Measurements from ENCODE around the gene ALDOC. TPM values are rescaled to one million over a fixed set of nuclear protein-coding genes. Genes with fewer than 3 reads are reported as not detected.

ALDOC gene
- total and polyA plus RNA-seq, 2 of the 13 experiments (the other 11 are each of a cell fraction or from before 2014, with no cell fraction given): 15.4 to 60.9 TPM

DNA sequence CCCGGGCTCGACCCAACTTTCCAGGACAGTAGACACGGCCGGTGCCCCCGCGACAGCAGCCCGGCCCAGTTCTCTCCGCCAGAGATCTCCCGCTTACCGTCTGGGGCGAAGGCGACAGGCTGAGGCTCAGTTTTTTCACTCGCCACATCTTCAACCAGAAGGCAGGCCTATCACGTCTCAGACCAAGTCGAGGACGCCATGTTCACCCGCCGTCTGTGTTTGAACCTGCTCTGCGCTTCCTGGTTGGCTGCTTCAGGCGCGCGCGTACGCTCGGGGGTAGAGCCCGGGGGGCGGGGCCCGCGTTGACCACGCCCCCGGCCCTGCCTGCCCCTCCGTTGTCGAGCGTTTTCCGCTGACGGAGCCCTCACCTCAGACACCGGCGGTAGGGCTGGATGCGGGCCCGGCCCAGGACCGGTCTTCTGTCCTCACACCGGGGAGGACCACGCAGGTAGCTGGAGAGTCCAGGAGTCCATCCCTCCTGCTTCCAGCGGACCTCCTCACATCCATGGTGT is 22.2 kb upstream of the ALDOC start, which contains the start of gene SPAG5 (continued):
- TF ChIP-seq, protein P1, sequence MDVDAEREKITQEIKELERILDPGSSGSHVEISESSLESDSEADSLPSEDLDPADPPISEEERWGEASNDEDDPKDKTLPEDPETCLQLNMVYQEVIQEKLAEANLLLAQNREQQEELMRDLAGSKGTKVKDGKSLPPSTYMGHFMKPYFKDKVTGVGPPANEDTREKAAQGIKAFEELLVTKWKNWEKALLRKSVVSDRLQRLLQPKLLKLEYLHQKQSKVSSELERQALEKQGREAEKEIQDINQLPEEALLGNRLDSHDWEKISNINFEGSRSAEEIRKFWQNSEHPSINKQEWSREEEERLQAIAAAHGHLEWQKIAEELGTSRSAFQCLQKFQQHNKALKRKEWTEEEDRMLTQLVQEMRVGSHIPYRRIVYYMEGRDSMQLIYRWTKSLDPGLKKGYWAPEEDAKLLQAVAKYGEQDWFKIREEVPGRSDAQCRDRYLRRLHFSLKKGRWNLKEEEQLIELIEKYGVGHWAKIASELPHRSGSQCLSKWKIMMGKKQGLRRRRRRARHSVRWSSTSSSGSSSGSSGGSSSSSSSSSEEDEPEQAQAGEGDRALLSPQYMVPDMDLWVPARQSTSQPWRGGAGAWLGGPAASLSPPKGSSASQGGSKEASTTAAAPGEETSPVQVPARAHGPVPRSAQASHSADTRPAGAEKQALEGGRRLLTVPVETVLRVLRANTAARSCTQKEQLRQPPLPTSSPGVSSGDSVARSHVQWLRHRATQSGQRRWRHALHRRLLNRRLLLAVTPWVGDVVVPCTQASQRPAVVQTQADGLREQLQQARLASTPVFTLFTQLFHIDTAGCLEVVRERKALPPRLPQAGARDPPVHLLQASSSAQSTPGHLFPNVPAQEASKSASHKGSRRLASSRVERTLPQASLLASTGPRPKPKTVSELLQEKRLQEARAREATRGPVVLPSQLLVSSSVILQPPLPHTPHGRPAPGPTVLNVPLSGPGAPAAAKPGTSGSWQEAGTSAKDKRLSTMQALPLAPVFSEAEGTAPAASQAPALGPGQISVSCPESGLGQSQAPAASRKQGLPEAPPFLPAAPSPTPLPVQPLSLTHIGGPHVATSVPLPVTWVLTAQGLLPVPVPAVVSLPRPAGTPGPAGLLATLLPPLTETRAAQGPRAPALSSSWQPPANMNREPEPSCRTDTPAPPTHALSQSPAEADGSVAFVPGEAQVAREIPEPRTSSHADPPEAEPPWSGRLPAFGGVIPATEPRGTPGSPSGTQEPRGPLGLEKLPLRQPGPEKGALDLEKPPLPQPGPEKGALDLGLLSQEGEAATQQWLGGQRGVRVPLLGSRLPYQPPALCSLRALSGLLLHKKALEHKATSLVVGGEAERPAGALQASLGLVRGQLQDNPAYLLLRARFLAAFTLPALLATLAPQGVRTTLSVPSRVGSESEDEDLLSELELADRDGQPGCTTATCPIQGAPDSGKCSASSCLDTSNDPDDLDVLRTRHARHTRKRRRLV (CRISPR knock-in tag; IDR thresholded peaks at IDR 0.05): no peak
- TF ChIP-seq HIVEP1 (CRISPR knock-in tag; IDR thresholded peaks at IDR 0.05): peak; percentile 49
- TF ChIP-seq NFATC3 (CRISPR knock-in tag; IDR thresholded peaks at IDR 0.05): no peak
- TF ChIP-seq KAT8 (CRISPR knock-in tag; IDR thresholded peaks at IDR 0.05): peak; percentile 18; the same call in 1 of the 2 replicates
- no peak for TF ChIP-seq DNMT3B (CRISPR knock-in tag; conservative IDR thresholded peaks at IDR 0.05)
- no peak for TF ChIP-seq NKX3-1 (CRISPR knock-in tag; IDR thresholded peaks at IDR 0.05)
- no peak for TF ChIP-seq ZNF34 (CRISPR knock-in tag; IDR thresholded peaks at IDR 0.05; ENCODE audit: borderline replicate concordance)
- TF ChIP-seq, protein P2, sequence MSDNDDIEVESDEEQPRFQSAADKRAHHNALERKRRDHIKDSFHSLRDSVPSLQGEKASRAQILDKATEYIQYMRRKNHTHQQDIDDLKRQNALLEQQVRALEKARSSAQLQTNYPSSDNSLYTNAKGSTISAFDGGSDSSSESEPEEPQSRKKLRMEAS (IDR thresholded peaks at IDR 0.05): 0 out of 2 replicates have a peak, but pooled peaks have one; percentile 34
- TF ChIP-seq ZNF75D (CRISPR knock-in tag; IDR thresholded peaks at IDR 0.05; ENCODE audit: borderline replicate concordance): no peak
- TF ChIP-seq, protein P3, sequence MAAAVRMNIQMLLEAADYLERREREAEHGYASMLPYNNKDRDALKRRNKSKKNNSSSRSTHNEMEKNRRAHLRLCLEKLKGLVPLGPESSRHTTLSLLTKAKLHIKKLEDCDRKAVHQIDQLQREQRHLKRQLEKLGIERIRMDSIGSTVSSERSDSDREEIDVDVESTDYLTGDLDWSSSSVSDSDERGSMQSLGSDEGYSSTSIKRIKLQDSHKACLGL (CRISPR knock-in tag; IDR thresholded peaks at IDR 0.05): peak; percentile 61; the same call in 1 of the 2 replicates
- 0 out of 2 replicates have a peak, but pooled peaks have one; percentile 36 for TF ChIP-seq SKIL (CRISPR knock-in tag; IDR thresholded peaks at IDR 0.05; ENCODE audit: borderline replicate concordance)
- TF ChIP-seq JUND (CRISPR knock-in tag; IDR thresholded peaks at IDR 0.05): no peak
- TF ChIP-seq ZMYM3 (CRISPR knock-in tag; IDR thresholded peaks at IDR 0.05): 0 out of 2 replicates have a peak, but pooled peaks have one; percentile 1
- peak; percentile 63; the same call in 1 of the 2 replicates for TF ChIP-seq MED1 (CRISPR knock-in tag; IDR thresholded peaks at IDR 0.05)
- 0 out of 2 replicates have a peak, but pooled peaks have one; percentile 41 for TF ChIP-seq ZNF576 (CRISPR knock-in tag; IDR thresholded peaks at IDR 0.05)
- TF ChIP-seq, protein P4, sequence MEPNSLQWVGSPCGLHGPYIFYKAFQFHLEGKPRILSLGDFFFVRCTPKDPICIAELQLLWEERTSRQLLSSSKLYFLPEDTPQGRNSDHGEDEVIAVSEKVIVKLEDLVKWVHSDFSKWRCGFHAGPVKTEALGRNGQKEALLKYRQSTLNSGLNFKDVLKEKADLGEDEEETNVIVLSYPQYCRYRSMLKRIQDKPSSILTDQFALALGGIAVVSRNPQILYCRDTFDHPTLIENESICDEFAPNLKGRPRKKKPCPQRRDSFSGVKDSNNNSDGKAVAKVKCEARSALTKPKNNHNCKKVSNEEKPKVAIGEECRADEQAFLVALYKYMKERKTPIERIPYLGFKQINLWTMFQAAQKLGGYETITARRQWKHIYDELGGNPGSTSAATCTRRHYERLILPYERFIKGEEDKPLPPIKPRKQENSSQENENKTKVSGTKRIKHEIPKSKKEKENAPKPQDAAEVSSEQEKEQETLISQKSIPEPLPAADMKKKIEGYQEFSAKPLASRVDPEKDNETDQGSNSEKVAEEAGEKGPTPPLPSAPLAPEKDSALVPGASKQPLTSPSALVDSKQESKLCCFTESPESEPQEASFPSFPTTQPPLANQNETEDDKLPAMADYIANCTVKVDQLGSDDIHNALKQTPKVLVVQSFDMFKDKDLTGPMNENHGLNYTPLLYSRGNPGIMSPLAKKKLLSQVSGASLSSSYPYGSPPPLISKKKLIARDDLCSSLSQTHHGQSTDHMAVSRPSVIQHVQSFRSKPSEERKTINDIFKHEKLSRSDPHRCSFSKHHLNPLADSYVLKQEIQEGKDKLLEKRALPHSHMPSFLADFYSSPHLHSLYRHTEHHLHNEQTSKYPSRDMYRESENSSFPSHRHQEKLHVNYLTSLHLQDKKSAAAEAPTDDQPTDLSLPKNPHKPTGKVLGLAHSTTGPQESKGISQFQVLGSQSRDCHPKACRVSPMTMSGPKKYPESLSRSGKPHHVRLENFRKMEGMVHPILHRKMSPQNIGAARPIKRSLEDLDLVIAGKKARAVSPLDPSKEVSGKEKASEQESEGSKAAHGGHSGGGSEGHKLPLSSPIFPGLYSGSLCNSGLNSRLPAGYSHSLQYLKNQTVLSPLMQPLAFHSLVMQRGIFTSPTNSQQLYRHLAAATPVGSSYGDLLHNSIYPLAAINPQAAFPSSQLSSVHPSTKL (CRISPR knock-in tag; IDR thresholded peaks at IDR 0.05): 0 out of 2 replicates have a peak, but pooled peaks have one; percentile 8
